GM12875 (cell line): ENCODE measurements around the gene GSC2.

Experiments used
- H3K4me3 ChIP-seq: one replicate; pipeline ENCODE4 v1.5.1; 2011; ENCODE audit warnings: low read depth, low read length, control low read depth
- TF ChIP-seq, protein P1 (sequence below): IDR thresholded peaks from 2 replicates; pipeline ENCODE4 v1.5.1; 2011; ENCODE audit warnings: low read depth, mild to moderate bottlenecking, control low read depth, inconsistent platforms, low read length, moderate library complexity, borderline replicate concordance; ENCODE audit not compliant: insufficient read depth

GSC2 gene

DNA sequence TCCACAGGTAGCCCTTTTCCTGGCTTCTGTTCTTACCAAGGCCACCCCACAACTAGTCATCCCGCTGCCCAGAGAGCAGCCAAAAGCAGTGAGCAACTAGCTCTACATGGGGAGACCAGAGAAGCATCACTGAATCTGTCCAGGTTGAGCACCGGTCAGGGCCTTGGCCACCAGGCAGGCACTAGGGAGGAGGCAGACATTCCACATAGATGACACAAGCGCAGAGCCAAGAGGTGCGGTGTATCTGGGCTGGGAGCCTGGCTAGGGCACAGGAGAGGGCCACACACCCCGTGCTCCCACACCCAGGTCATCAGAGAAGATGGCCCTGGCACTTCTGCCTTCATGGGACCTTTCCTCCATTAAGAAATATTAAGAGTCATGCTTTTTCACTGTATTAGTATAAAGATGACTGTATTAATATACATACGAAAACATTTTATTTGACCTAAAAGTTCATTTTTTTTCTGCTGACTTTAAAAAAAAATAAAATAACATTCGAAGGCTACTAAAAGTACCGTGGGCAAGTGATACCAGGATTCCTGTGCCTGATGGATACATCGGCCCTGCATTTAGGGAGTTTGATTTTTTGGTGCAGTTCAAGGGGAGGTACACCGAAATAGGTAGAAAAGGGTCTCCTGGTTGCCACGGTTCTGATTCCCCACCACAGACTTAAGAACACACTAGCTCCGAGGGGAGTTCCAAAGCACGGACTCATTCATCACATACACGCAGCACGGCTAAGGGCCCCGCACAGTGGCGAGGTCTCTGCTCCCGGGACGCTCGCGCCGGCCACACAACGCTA lies 29.1 kb downstream of the GSC2 start:
- TF ChIP-seq, protein P1, sequence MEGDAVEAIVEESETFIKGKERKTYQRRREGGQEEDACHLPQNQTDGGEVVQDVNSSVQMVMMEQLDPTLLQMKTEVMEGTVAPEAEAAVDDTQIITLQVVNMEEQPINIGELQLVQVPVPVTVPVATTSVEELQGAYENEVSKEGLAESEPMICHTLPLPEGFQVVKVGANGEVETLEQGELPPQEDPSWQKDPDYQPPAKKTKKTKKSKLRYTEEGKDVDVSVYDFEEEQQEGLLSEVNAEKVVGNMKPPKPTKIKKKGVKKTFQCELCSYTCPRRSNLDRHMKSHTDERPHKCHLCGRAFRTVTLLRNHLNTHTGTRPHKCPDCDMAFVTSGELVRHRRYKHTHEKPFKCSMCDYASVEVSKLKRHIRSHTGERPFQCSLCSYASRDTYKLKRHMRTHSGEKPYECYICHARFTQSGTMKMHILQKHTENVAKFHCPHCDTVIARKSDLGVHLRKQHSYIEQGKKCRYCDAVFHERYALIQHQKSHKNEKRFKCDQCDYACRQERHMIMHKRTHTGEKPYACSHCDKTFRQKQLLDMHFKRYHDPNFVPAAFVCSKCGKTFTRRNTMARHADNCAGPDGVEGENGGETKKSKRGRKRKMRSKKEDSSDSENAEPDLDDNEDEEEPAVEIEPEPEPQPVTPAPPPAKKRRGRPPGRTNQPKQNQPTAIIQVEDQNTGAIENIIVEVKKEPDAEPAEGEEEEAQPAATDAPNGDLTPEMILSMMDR: no peak
- peak overlapping the region; percentile 91 for H3K4me3 ChIP-seq

DNA sequence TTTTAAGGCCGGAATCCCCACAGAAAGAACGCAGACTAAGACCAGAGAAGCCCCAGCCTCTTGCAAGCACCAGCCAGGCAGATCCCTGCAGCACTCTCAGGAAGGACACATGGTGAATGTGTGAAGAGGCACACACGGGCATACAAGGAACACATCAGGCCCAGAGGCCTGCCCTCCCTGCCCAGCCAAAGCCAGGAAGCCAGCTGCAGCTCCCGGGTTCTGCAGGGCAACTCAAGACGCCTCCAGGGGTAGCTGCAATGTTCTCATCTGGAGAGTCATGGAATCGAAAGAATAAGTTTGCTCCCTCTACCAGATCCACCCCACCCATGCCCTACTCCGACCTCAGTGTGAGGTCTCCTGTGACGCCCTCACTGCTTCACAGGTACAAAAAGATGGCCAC lies 30.1 kb downstream of the GSC2 start:
- H3K4me3 ChIP-seq: no peak overlapping the region
- TF ChIP-seq, protein P1: no peak

DNA sequence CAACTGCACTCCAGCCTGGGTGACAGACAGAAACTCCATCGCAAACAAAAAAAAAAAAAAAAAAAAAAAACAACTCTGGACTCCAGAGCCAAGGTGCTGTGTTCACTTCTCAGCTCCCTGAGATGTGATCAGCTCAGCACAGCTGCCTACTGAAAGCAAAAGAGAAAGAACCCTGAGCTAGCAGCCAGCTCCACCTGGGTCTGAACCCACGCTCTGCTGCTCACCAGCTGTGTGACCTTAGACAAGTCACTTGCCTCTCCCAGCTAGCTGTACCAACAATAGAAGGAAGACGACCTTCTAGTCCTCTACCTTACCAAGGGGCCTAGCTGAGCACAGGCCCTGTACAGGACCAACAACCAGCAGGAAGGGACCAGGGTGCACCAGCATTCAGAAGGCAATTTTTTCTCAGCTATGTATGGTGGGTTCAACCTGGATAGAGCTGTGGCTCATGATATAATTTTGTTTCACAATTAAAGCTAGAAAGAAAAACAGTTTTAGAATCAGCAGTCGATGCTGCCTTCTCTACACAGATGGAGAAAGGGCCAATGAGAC lies 31.7 kb downstream of the GSC2 start:
- H3K4me3 ChIP-seq: no peak overlapping the region
- TF ChIP-seq, protein P1: no peak

DNA sequence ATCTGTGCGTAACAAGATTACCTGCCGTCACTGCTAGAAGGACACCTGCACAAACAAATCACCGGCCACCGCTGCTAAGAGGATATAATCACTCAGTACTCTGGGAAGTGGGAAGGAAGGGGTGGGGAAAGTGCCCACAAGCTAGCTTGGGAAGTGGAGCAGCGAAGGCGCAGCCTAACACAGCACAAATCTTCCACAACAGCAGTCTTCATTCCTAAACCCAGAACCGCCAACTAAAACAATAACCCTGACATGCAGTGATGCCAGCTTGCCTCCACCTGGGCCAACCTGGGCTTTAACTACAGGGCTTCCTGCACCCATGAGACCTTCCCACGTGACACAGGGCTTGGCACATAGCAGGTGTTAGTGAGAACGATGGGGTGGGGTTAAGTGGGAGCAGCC lies 33.0 kb downstream of the GSC2 start:
- TF ChIP-seq, protein P1: no peak
- H3K4me3 ChIP-seq: no peak overlapping the region

DNA sequence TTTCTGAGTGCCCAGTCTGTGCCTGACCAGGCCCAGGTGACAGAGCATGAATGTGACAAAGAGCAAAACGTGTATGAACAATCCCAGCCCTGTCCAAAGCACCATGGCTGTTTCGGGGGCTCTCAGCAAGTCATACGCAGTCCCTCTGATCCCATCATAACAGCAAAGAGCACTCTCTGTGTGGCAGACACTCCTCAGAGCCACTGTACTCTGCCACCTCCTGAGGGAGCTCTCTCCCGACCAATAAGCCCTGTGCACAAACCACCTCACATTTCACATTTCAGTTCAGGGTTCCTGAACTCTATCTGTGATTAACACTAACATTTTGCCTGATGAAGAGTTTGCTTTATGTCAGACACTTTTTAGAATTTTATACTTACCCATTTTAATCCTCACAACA lies 34.5 kb downstream of the GSC2 start:
- no peak overlapping the region for H3K4me3 ChIP-seq
- TF ChIP-seq, protein P1: peak; percentile 33; the same call in 1 of the 2 replicates

DNA sequence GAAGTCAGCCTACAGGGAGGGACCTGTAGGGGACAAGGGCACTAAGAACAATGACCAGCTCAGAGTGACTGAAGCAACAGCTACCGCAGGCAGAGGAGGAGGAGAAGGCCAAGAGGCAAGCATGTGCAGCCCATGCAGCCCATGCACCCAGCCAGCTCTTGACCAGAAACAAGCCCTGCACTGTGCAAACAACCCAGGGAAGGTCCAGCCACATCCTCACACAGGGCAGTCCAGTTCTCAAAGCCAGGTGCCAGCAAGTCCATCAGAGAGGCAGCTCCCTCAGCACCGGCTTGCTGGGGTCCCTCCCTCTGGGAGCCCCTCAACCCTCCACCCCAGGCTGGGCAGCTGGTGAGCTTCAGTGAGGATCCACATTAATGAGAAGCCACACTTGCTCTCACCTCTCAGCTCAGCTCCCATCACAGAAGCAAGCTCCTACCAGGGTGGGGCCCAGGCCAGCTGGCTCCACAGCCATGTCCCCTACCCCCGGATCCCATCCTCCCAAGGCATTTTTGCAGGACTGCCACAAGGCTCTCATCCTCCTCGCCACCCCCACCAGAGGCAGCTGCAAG lies 35.0 kb downstream of the GSC2 start:
- no peak overlapping the region for H3K4me3 ChIP-seq
- TF ChIP-seq, protein P1: no peak
